ENCODE data around the gene TRPM7.

- TF ChIP-seq SP1 (IDR thresholded peaks at IDR 0.05) (no peak), ELF4 (IDR thresholded peaks at IDR 0.05) (no peak)
Measured at GRCh38 chr15:50576166-50576565, 110.4 kb downstream of the TRPM7 start.

Data from HEK293T (cell line).